DMS53 treated with DMSO at 0.1 percent for 48 hours (cell line): ENCODE data around the gene ING1.
"Not testable (repeated sequence)": the region's sequence is repeated elsewhere in the genome, so short reads cannot be mapped to it uniquely, and the experiment has no call there.

Experiments used
- DNase-seq: peaks from one replicate; lab custom pipeline; 2025; ENCODE audit not compliant: unreplicated experiment; lab: John Stamatoyannopoulos, UW

The ING1 gene, protein sequence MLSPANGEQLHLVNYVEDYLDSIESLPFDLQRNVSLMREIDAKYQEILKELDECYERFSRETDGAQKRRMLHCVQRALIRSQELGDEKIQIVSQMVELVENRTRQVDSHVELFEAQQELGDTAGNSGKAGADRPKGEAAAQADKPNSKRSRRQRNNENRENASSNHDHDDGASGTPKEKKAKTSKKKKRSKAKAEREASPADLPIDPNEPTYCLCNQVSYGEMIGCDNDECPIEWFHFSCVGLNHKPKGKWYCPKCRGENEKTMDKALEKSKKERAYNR

DNA sequence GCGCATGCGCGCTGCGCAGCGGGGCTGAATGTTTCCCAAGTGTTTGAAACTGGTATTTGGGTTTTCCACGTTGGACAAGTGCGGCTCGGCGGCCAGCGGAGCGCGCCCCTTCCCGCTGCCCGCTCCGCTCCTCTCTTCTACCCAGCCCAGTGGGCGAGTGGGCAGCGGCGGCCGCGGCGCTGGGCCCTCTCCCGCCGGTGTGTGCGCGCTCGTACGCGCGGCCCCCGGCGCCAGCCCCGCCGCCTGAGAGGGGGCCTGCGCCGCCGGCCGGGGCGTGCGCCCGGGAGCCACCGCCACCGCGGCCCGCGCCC is at the start of gene ING1:
TSS of gene ING1 (plus strand) at position 59 of the 311 bp plus-strand sequence. CDS start 450 bp downstream, outside the sequence.
- no peak for DNase-seq

- DNase-seq = no peak
These were observed 49.5 kb upstream of the ING1 start for GRCh38 chr13:110664041-110664440.

DNA sequence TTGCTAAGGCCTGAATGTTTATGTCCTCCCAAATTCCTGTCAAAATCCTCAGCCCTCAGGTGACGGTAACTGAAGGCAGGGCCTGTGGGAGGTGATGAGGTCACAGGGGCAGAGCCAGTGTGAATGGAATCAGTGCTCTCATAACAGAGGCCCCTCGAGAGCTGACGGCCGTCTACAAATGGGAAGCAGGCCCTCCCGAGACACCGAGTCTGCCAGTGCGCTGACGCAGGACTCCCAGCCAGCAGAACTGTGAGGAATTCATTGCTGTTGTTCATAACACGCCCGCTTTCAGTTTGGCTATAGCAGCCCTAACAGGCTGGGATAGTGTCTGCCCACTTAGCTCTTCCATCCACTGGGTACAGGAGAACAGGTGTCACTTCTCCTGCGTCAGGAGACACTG is 48.8 kb upstream of the ING1 start:
- no peak for DNase-seq

DNA sequence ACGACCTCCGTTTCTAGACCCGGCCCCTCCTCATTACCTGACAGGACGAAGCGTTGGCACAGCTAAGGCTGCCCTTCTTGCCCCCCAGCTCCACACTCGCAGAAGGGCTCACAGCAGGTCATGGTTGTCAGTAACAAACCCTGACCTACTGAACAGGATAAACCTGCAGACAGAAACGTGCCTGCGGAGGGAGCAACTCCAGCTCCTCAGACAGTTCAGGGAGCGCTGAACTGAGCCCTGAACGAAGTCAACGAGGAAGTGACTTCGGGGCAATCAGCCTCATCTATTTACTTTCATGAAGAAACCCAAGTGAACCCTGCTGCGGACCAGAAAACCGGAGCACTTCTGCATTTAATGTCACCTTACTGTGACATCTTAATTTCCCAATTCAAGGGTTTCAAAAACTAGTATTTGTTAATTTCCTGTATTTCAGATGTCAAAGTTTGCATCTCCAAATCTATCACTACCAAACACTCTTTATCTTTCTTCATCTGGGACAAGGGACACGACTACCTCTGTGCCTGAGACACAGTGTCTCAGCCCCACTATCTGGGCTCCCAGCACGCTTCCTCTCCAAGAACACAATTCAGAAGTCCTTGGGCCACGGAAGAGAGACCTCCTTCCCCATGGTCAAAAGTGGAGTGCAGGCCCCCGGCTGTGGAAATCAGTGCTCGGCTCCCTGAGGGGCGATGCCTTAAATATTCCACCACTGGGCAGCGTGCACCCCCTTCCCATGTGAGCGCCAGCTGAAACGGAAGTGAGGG is 47.8 kb upstream of the ING1 start:
- DNase-seq = no peak

- no peak for DNase-seq
These were observed 47.3 kb upstream of the ING1 start for GRCh38 chr13:110666255-110666533.

GRCh38 chr13:110669036-110669435 is 44.5 kb upstream of the ING1 start:
- no peak for DNase-seq

DNA sequence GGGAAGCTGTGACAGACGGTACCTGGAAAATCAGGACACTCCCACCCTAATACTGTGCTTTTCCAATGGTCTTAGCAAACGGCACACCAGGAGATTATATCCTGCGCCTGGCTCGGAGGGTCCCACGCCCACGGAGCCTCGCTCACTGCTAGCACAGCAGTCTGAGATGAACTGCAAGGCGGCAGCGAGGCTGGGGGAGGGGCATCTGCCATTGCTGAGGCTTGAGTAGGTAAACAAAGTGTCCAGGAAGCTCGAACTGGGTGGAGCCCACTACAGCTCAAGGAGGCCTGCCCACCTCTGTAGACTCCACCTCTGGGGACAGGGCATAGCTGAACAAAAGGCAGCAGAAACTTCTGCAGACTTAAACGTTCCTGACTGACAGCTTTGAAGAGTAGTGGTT is 43.7 kb upstream of the ING1 start:
- DNase-seq = not testable (repeated sequence)

GRCh38 chr13:110676595-110677587 is 36.6 kb upstream of the ING1 start:
- DNase-seq = no peak

- DNase-seq = no peak
These were observed 35.6 kb upstream of the ING1 start for GRCh38 chr13:110677731-110678545.

DNA sequence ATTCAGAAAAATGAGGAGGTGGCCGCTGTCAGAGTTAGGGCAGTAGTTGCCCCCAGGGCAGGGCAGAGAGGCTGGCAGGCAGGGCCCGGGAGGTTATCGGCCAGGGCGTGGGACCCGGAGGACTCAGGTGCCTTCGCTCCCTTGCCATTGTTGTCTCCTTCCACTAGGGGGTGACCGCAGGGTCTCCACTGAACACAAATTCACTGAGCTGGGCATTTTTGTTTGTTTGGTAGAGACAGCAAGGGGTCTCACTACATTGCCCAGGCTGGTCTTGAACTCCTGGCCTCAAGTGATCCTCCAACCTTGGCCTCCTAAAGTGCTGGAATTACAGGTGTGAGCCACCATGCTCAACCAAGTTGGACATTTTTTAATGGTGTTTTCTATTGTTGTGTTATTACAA is 32.6 kb upstream of the ING1 start:
- no peak for DNase-seq

- DNase-seq = no peak
These were observed 31.5 kb upstream of the ING1 start for GRCh38 chr13:110681868-110682550.

DNA sequence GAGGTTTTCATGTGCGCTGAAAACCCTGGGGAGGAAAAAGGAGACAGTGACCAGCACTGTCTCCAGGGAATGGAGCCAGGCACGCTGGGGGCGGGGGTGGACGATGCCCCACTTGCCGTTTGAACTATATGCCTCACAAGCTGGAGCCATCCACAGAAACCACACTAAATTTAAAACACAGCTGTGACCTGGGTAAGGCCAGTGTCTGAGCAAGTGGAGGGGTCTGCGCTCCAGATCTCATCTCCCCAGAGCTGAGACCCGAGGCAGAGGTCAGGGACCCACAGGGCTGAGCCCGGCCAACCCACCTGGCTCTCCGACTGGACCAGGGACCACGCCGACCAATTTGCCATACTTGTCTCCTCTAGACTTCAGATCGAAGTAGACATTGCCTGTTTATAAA is 30.8 kb upstream of the ING1 start:
- DNase-seq = no peak

DNA sequence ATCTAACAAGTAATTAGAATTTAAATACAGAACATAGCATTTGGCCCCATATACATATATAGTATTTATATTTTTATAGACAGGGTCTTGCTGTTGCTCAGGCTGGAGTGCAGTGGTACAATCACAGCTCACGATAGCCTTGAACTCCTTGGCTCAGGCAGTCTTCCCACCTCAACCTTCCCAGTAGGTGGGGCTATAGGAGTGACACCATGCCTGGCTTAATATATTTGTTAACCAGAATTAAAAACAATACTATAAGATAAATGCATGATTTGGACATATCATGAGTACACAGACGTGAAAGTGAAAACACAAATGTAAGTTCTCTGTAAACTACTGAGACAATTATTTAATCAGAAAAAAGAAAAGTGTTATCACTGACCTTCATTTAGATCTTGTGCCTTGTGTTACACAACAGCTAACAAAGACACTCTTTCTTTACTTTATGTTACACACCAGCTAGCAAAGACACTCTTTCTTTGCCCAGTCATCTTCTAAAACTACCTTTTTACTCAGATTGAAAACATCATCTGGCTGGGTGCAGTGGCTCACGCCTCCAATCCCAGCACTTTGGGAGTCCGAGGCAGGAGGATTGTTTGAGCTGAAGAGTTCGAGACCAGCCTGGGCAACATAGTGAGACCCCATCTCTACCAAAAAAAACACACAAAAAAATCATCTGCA is 30.2 kb upstream of the ING1 start:
- DNase-seq = no peak

DNA sequence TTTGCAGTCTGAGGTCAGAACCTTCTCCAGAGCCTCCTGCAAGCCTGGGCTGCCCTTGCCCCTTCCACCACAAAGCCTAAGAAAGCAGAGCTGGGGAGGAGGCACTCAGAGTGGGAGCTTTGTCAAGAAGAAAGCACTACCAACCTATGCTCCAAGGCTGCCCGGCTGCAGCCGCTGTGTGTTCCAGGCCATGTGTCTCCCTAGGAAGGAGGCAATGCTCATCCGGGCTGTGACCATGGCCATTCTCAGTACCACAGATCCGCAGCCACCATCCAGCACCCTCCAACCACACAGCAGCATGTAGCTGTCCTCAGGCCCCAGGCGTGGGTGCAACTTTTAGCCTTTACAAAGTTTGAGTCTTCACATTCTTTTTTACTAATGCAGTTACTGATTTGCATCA is 29.6 kb upstream of the ING1 start:
- DNase-seq = no peak

GRCh38 chr13:110684388-110685056 is 29.0 kb upstream of the ING1 start:
- no peak for DNase-seq

GRCh38 chr13:110685305-110686020 is 28.0 kb upstream of the ING1 start:
- DNase-seq = no peak

DNA sequence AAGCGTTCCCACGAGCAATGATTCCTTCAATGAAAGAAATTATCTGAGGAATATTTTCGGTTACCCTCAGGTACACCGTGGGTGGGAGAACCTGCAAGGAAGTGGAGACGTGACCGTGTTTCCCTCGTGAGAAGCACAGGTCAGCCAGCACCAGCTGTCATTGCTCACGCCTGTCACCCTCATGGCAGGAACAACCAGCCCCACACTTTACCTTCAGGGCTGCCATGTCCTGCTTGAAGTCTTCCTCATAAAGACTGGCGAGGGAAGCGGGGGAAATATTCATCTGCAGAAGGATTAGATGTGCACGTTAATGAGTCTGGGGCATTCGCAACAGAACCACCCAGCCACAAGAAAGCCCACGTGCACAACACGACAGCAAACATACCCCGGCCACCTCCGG is 25.8 kb upstream of the ING1 start:
- DNase-seq = no peak

- no peak for DNase-seq
These were observed 24.5 kb upstream of the ING1 start for GRCh38 chr13:110689041-110689440.

DNA sequence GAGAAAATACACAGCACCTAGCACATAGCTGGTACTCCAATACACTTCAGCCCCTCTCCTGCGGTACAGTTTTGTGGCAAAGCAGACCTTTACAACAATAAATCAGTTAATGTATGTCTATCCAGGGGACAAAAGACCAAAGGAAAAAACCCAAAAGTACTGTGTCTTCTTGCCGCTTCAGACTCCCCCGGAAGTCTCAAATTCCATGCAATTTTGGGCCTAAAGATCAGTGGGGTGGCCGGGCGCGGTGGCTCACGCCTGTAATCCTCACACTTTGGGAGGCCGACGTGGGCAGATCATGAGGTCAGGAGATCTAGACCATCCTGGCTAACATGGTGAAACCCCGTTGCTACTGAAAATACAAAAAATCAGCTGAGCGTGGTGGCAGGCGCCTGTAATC is 23.8 kb upstream of the ING1 start:
- DNase-seq = no peak
